Measurements from ENCODE around the gene DDX17.

The DDX17 gene

DNA sequence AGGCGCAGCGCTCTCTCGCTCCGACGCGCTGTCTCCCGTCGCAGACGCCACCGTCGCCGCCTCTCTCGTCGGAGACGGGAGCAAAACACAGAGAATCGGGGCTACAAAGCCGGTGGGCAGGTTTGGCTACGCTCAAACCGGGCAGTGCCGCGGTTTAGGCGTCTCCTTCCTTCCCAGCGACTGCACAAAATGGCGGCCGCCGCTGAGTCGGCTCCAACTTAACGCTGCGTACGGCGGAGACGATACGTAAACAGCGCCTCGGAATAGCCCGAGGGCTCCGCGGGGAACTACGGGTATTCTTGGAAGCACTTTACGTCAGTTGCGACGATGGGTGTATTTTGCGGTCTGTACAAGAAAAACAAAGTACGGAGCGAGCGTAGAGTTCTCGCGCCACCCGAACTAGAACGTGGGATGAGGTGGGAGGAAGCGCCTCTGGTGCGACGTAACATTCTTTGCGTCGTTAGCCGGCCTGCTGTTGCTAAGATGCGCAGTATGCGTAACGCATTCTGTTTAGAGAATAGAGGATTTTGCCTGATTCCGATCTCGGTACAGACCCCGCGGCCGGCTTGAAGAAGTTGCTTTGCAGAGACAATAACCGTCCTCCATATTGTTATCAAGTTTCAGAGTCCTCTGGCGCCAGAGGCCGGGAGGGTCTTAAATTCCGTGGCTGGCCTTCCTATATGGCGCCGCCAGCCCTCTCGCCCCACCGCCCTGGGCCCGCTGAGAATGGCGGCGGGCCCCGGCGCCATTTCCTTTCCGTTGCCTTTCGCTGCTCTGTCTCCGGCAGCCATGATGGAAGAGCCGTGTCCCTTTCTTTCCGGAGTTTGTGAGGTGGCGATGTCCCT, at the start of gene DDX17:
TSS of gene DDX17 (minus strand) at position 194 of the 845 bp plus-strand sequence.
- Mint-ChIP-seq H3K27me3 (no peaks in the 10 kb centered on the region), H3K4me3 (peak within 1 kb of the TSS; percentile 100)

DNA sequence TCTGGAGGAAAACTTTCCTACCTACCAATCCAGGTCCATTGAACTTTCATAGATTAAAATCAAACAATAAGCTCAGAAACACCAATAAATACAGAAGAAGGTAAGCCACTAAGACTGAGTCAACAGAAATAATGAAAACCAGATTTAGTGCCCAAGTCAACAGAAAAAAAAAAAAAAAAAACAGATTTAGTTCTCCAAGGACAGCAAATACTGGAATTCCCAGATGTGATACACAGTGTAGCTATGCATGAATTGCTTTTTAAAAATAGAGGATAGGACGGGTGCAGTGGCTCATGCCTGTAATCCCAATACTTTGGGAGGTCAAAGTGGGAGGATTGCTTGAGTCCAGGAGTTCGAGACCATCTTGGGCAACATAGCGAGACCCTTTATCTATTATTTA, 48.2 kb upstream of the DDX17 start:
- ATAC-seq, result no peak
- H3K27ac Mint-ChIP-seq, result no peak overlapping the region
- no peaks in the 10 kb centered on the region for H3K9me3 Mint-ChIP-seq
- no peaks in the 10 kb centered on the region for H3K27me3 Mint-ChIP-seq
- H3K36me3 Mint-ChIP-seq, result no peaks in the 10 kb centered on the region
- H3K4me1 Mint-ChIP-seq, result peaks cover 5% of the 10 kb centered on the region
- H3K4me3 Mint-ChIP-seq, result no peak overlapping the region

More for the DNA sequence above, at the start of gene DDX17:
- ATAC-seq, result peak; percentile 95
- Mint-ChIP-seq H3K9me3 (peaks cover 2% of the 10 kb centered on the region), H3K27ac (peak within 1 kb of the TSS; percentile 100), H3K4me1 (peaks cover 48% of the 10 kb centered on the region), H3K36me3 (peaks cover 44% of the 10 kb centered on the region)

DNA sequence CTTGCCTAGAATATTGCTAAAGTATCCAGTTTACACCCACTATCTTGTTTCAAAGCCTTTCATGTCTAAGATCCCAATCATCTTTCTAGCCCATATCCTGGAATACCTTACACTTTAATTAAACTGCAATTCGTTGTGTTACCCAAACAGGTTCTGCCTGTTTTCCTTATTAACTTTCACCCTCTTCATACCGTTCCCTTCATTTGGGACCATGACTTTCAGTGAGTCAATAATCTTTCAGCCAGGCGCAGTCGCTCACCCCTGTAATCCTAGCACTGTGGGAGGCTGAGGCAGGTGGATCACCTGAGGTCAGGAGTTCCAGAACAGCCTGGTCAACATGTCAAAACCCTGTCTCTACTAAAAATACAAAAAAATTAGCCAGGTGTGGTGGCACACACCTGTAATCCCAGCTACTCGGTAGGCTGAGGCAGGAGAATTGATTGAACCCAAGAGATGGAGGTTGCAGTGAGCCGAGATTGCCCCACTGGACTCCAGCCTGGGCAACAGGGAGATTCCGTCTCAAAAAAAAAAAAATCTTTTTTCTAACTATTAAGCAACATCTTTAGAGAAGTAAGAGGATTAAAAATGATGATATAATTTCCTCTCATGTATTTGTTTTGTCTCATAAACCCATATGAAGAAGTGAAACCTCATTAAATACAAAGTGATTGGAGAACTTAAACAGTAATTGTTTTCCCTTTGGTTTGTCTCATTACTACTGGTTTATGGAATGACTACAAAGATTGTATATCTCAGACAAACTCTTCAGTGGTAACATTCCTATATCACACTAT, 43.2 kb upstream of the DDX17 start:
- Mint-ChIP-seq H3K9me3 (peaks cover 1% of the 10 kb centered on the region), H3K4me1 (peaks cover 18% of the 10 kb centered on the region), H3K36me3 (no peaks in the 10 kb centered on the region), H3K27me3 (no peaks in the 10 kb centered on the region), H3K27ac (no peak overlapping the region), H3K4me3 (no peak overlapping the region)
- ATAC-seq, result no peak

DNA sequence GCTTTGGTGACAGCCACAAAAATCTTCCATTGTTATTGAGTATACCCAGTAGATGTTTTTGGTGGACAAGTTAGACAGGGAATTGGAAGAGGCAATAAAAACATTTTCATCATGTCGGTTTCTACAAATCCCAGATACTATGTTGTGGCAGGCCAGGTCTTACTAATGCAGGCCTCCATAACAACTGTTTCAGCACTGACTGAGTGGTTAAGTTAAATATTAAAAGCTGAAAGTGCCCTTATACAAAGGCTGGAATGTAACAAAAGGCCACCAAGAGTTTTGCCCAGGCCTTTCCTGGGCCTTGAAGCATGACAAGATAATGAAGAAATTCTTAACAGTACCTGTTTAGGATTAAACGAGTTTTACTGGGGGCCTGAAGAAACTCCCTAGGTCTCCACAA, 34.6 kb upstream of the DDX17 start:
- Mint-ChIP-seq H3K27me3 (no peaks in the 10 kb centered on the region), H3K4me1 (peaks cover 8% of the 10 kb centered on the region), H3K4me3 (no peak overlapping the region), H3K9me3 (peaks cover 17% of the 10 kb centered on the region), H3K27ac (no peak overlapping the region), H3K36me3 (peaks cover 6% of the 10 kb centered on the region)
- no peak for ATAC-seq

DNA sequence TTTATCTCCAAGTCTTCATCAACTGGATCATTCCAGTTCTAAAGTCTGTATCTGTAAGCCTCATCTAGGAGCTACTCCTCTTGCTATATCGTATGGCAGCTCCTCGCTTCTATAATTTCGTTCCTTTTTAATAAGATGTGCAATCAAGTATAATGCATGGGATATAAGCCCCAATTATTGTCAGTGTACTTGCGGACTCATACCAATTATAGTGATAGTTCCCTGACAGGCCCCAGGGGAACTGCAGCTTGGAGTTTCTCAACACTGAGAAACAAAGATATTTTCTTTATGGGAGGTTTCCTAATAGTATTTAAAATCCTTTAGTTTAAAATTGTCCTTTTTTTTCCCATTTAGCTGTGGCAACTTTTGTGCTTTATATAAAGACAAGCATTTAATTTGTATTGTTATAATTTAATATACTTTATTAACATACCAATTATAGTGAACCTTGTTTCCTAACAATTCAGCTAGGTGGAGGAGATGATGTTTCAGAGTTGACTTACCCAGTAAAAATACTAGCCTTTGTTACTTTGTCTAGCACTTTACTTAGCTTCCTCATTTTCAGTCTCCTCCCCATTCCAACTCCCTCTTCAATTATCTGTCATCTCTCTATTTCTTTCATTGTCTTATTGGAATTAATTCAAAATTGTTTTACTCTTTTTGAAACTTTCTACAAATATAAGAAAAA, 25.3 kb upstream of the DDX17 start:
- Mint-ChIP-seq H3K4me1 (peaks cover 7% of the 10 kb centered on the region), H3K4me3 (peak overlapping the region; percentile 27), H3K9me3 (peaks cover 3% of the 10 kb centered on the region), H3K27ac (peak overlapping the region; percentile 73), H3K27me3 (no peaks in the 10 kb centered on the region), H3K36me3 (peaks cover 5% of the 10 kb centered on the region)
- ATAC-seq, result peak; percentile 51

DNA sequence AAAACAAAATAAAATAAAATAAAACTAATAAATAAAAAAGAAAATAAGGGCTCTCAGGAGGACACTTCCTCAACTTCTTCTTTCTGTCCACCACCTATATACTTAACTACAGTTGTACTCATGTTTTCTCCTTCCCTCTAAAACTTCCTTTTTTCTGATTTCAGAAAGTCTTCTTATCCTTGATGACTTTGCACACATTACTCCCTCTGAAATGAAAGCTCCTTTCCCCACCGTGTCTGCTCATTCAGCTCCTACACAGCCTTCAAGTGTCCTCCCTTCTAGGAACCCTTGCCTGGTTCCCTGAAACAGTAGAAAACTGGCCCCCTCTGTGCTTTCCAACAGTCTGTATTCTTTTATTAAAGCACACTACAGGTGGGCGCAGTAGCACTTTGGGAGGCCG, 18.3 kb upstream of the DDX17 start:
- H3K27me3 Mint-ChIP-seq, result no peaks in the 10 kb centered on the region
- peaks cover 6% of the 10 kb centered on the region for H3K4me1 Mint-ChIP-seq
- peaks cover 3% of the 10 kb centered on the region for H3K9me3 Mint-ChIP-seq
- no peak overlapping the region for H3K4me3 Mint-ChIP-seq
- peaks cover 4% of the 10 kb centered on the region for H3K36me3 Mint-ChIP-seq
- no peak overlapping the region for H3K27ac Mint-ChIP-seq
- ATAC-seq, result no peak

DNA sequence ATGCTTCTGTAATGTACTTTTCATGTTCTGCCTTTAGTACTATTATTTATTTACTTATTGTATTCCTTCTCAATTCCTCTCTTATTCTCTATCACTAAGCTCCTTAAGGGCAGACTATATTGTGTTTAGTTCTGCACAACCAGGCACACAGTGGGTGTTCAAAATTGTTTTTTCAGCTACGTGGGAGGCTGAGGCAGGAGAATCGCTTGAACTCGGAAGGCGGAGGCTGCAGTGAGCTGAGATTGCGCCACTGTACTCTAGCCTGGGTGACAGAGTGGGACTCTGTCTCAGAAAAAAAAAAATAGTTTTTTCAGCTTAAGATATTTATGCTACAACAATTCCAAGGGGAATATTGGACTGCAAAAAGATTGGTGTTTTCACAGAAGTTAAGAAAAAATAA, 17.4 kb upstream of the DDX17 start:
- Mint-ChIP-seq H3K4me3 (no peak overlapping the region), H3K36me3 (no peaks in the 10 kb centered on the region), H3K27ac (no peak overlapping the region), H3K27me3 (no peaks in the 10 kb centered on the region), H3K4me1 (peaks cover 6% of the 10 kb centered on the region), H3K9me3 (no peaks in the 10 kb centered on the region)
- ATAC-seq, result no peak

DNA sequence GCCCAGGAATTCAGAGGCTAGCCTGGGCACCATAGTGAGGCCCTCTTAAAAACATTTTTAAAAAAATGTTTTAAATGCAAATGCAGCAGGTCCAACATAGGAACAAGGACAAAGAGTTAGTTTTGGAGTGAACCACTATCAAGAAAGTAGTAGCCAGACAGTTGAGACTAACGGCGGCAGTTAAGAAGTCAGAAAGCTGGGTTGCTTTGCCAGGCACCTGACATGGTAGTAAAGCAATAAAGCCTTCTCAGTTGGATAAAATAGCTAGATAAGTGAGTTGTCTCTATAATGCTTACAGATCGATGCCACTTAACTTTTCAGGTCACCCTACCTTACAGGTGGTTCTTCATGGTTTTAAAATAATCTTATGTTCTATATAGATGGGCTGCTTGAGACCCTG, 16.9 kb upstream of the DDX17 start:
- no peak overlapping the region for H3K27ac Mint-ChIP-seq
- H3K9me3 Mint-ChIP-seq, result no peaks in the 10 kb centered on the region
- peaks cover 6% of the 10 kb centered on the region for H3K4me1 Mint-ChIP-seq
- ATAC-seq, result no peak
- no peaks in the 10 kb centered on the region for H3K36me3 Mint-ChIP-seq
- no peaks in the 10 kb centered on the region for H3K27me3 Mint-ChIP-seq
- no peak overlapping the region for H3K4me3 Mint-ChIP-seq

DNA sequence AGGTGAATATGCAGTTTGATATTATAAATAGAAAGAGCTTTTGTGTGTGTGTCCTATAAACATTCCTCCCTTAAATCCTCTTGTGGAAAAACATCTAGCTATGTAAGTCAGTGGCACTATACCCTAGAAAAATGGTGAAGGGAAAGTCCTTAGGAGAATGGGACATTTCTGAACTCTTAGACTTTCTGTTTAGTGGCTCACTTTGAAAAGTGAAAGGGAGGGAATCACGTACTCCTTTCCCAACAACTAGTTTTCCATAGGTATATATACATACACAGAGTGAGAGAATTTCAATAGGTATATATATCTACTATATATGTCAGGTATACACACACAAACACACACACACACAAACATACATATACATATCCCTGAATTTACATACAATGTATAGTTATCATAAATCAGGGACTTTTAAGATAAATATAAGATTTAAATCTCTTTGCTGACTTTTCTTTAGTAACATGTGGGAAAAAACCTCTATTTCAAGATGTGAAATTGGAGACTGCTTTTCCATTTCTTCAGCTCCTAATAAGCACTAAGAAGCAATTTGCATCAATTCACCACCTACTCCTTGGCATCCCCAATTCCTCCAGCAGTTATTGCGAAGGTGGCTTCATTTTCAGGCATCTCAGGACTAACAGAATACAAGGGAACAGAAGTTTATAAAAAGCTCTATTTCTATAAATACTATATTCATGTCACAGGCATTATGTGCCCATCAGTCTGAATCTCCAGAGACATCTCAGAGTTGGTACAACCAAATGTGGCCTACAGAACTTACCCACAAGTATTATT, 13.5 kb upstream of the DDX17 start:
- Mint-ChIP-seq H3K9me3 (no peaks in the 10 kb centered on the region), H3K27ac (no peak overlapping the region), H3K27me3 (no peaks in the 10 kb centered on the region), H3K4me3 (no peak overlapping the region), H3K36me3 (no peaks in the 10 kb centered on the region), H3K4me1 (peaks cover 5% of the 10 kb centered on the region)
- ATAC-seq, result no peak

DNA sequence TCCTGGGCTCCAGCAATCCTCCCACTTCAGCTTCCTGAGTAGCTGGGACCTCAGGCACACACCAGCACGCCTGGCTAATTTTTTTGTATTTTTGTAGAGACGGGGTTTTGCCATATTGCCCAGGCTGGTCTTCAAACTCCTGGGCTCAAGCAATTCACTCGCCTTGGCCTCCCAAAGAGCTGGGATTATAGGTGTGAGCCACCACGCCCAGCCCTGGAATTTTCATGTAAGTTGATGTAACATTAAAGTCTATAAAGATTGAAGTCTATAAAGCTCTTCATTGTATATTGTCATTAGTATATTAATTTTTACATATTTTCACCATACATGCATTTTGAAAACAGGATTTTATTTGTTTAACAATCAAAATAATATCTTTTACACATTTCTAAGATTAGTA, 12.5 kb upstream of the DDX17 start:
- Mint-ChIP-seq H3K36me3 (no peaks in the 10 kb centered on the region), H3K27ac (no peak overlapping the region), H3K4me3 (no peak overlapping the region), H3K27me3 (no peaks in the 10 kb centered on the region), H3K9me3 (no peaks in the 10 kb centered on the region), H3K4me1 (no peaks in the 10 kb centered on the region)
- no peak for ATAC-seq

DNA sequence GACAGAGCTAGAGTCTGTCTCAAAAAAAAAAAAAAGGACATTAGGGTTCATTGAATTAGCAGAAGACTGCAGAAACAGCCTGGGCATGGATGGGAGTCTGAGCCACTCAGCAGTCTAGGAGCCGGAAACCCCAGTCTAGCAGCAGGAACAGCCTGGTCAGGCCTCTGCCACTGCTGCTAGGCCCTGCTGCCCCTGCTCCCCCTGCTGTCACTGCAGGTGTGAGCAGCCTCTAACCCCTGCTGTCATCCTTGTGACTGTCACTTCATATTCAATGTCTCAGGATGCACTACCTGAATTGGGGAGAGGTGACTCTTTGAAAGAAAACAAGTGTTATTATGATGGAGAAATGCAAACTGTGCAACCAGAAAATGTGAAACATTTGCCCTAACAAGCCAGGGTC, 7.0 kb upstream of the DDX17 start:
- peak; percentile 69 for ATAC-seq
- Mint-ChIP-seq H3K4me3 (no peak overlapping the region), H3K36me3 (no peaks in the 10 kb centered on the region), H3K27ac (no peak overlapping the region), H3K27me3 (no peaks in the 10 kb centered on the region), H3K4me1 (no peaks in the 10 kb centered on the region), H3K9me3 (no peaks in the 10 kb centered on the region)

DNA sequence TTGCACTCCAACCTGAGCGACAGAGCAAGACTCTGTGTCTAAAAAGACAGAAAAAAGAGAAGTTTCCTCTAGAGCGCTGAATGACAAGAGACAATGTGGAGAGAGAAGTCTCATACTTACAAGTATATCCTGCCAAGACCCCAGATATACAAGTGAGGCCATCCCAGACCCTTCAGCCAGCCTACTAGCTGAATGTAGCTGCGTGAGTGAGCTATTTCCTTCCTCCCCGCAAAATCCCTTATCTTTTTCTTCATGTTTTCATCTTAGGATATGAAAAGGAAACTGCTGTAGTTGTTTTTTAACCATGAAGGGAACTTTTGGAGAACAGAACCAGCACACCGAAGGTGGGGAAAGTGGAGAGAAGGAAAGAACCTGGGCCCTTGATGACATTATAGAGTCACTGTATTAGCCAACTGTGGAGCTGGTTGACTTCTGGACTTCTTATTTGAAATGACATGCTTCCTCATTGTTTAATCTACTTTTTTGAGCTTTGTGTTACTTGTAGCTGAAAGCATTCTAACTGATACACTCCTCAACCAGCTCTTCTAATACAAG, 4.4 kb upstream of the DDX17 start:
- no peak overlapping the region for H3K4me3 Mint-ChIP-seq
- ATAC-seq, result no peak
- no peak overlapping the region for H3K27ac Mint-ChIP-seq
- peaks cover 11% of the 10 kb centered on the region for H3K4me1 Mint-ChIP-seq
- peaks cover 5% of the 10 kb centered on the region for H3K36me3 Mint-ChIP-seq
- peaks cover 2% of the 10 kb centered on the region for H3K9me3 Mint-ChIP-seq
- H3K27me3 Mint-ChIP-seq, result no peaks in the 10 kb centered on the region

DNA sequence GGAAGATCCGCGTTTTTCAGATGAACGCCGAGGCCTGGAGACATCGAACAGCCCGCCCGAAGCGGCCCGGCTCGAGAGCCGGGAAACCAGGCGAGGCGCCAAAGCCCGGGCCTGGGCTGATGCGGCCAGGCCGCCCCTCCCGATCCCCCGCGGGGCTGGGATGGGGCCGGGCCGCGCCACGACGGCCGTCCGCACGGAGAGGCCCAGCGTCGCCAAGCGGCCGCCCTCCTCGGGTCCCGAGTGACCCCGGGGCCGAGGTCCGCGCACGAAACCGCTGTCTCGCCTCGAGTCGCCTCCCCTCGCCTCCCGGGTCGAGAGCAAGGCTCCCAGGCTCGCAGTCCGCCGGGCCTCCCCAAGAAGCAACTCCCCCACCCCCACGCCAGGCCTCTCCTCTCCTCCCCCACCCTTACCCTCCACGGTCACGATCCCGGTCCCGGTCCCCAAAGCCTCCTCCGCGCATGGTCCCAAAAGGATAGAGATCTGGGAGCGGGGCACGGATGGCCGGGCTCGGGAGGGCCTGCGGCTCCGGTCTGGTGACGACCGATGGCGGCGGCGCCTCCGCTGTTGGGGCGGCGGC, 482 bp downstream of the DDX17 start:
- Mint-ChIP-seq H3K4me1 (peaks cover 54% of the 10 kb centered on the region), H3K9me3 (peaks cover 2% of the 10 kb centered on the region), H3K27ac (peak overlapping the region; percentile 100), H3K4me3 (peak overlapping the region; percentile 100), H3K27me3 (no peaks in the 10 kb centered on the region), H3K36me3 (peaks cover 50% of the 10 kb centered on the region)
- peak; percentile 59 for ATAC-seq
